Measurements from ENCODE around the gene TMSB15C. TPM values are rescaled to one million over a fixed set of nuclear protein-coding genes. Genes with fewer than 3 reads are reported as not detected.

The TMSB15C gene
- total RNA-seq, 1 experiment from 2014 or later, result 3.5 TPM

GRCh38 chrX:104047171-104047570 is 28.9 kb downstream of the TMSB15C start:
- Histone ChIP-seq H3K4me1 (ENCODE audit: insufficient read depth, low read length) (no peaks in the 10 kb centered on the region), H4K20me1 (ENCODE audit: low read length) (no peaks in the 10 kb centered on the region), H3K27me3 (ENCODE audit: low read length) (peaks cover 50% of the 10 kb centered on the region), H3K36me3 (ENCODE audit: low read depth, low read length) (no peaks in the 10 kb centered on the region), H3K4me2 (ENCODE audit: low read length) (no peak overlapping the region), H3K9me3 (ENCODE audit: low read length) (no peaks in the 10 kb centered on the region), H2AFZ (ENCODE audit: low read length) (no peak overlapping the region), H3K79me2 (ENCODE audit: low read length) (no peaks in the 10 kb centered on the region), H3K9ac (ENCODE audit: low read length) (no peak overlapping the region), H3K27ac (ENCODE audit: low read length) (no peak overlapping the region), H3F3A (ENCODE audit: low read length, unreplicated experiment) (no peaks in the 10 kb centered on the region), H3K9me2 (replicated peaks; ENCODE audit: low read length) (no peaks in the 10 kb centered on the region), H3K4me3 (ENCODE audit: low read length) (no peak overlapping the region)
- intact Hi-C loops (cut with micrococcal nuclease), result no loop called here
- no peak for ATAC-seq
- ChIA-PET POLR2A (ENCODE audit: unreplicated experiment) (no interaction called here), CTCF (no interaction called here)
- TF ChIP-seq EZH2phosphoT487 (IDR thresholded peaks at IDR 0.05; ENCODE audit: borderline replicate concordance, low read length) (no peak), EZH2 (IDR thresholded peaks at IDR 0.05; ENCODE audit: low read length, unreplicated experiment) (no peak)
- BruUV-seq (replicated peaks), result no TSS peak
- DNase-seq, result no peak

- H3K79me2 ChIP-seq (ENCODE audit: low read length), result no peaks in the 10 kb centered on the region
- H4K20me1 ChIP-seq (ENCODE audit: low read length), result no peaks in the 10 kb centered on the region
- no peaks in the 10 kb centered on the region for H3K9me3 ChIP-seq (ENCODE audit: low read length)
- no peaks in the 10 kb centered on the region for H3F3A ChIP-seq (ENCODE audit: low read length, unreplicated experiment)
- H3K4me1 ChIP-seq (ENCODE audit: insufficient read depth, low read length), result no peaks in the 10 kb centered on the region
- no peak overlapping the region for H2AFZ ChIP-seq (ENCODE audit: low read length)
- intact Hi-C loops (cut with micrococcal nuclease), result no loop called here
- peaks cover 61% of the 10 kb centered on the region for H3K27me3 ChIP-seq (ENCODE audit: low read length)
- ChIA-PET POLR2A (ENCODE audit: unreplicated experiment) (no interaction called here), CTCF (no interaction called here)
- BruUV-seq (replicated peaks), result no TSS peak
- H3K9me2 ChIP-seq (replicated peaks; ENCODE audit: low read length), result no peaks in the 10 kb centered on the region
- no peak for TF ChIP-seq EZH2phosphoT487 (IDR thresholded peaks at IDR 0.05; ENCODE audit: borderline replicate concordance, low read length)
- no peak for TF ChIP-seq EZH2 (IDR thresholded peaks at IDR 0.05; ENCODE audit: low read length, unreplicated experiment)
- no peak for TF ChIP-seq CTCF (conservative IDR thresholded peaks at IDR 0.05; ENCODE audit: low read depth, low read length)
- no peaks in the 10 kb centered on the region for H3K36me3 ChIP-seq (ENCODE audit: low read depth, low read length)
- no peak overlapping the region for H3K4me2 ChIP-seq (ENCODE audit: low read length)
- no peak overlapping the region for H3K4me3 ChIP-seq (ENCODE audit: low read length)
- no peak overlapping the region for H3K27ac ChIP-seq (ENCODE audit: low read length)
- no peak for DNase-seq
- ATAC-seq, result no peak
- H3K9ac ChIP-seq (ENCODE audit: low read length), result no peak overlapping the region
Measured at GRCh38 chrX:104045642-104046041, 30.4 kb downstream of the TMSB15C start.

GRCh38 chrX:104041003-104041402 is 35.0 kb downstream of the TMSB15C start:
- Histone ChIP-seq H3K4me2 (ENCODE audit: low read length) (no peak overlapping the region), H3K27me3 (ENCODE audit: low read length) (peaks cover 63% of the 10 kb centered on the region), H3K9ac (ENCODE audit: low read length) (no peak overlapping the region), H2AFZ (ENCODE audit: low read length) (no peak overlapping the region), H3K27ac (ENCODE audit: low read length) (no peak overlapping the region), H3K79me2 (ENCODE audit: low read length) (no peaks in the 10 kb centered on the region), H3K4me1 (ENCODE audit: insufficient read depth, low read length) (no peaks in the 10 kb centered on the region), H3K36me3 (ENCODE audit: low read depth, low read length) (no peaks in the 10 kb centered on the region), H3K4me3 (ENCODE audit: low read length) (no peak overlapping the region), H3K9me3 (ENCODE audit: low read length) (no peaks in the 10 kb centered on the region), H4K20me1 (ENCODE audit: low read length) (no peaks in the 10 kb centered on the region), H3F3A (ENCODE audit: low read length, unreplicated experiment) (no peaks in the 10 kb centered on the region), H3K9me2 (replicated peaks; ENCODE audit: low read length) (no peaks in the 10 kb centered on the region)
- CTCF ChIA-PET, result no interaction called here
- BruUV-seq (replicated peaks), result no TSS peak
- DNase-seq (no peak), ATAC-seq (no peak)
- POLR2A ChIA-PET (ENCODE audit: unreplicated experiment), result no interaction called here
- TF ChIP-seq EZH2phosphoT487 (IDR thresholded peaks at IDR 0.05; ENCODE audit: borderline replicate concordance, low read length) (no peak), EZH2 (IDR thresholded peaks at IDR 0.05; ENCODE audit: low read length, unreplicated experiment) (no peak), CTCF (conservative IDR thresholded peaks at IDR 0.05; ENCODE audit: low read depth, low read length) (no peak)
- intact Hi-C loops (cut with micrococcal nuclease), result no loop called here
